ENCODE data around the gene PGF.
"Not testable (repeated sequence)": the region's sequence is repeated elsewhere in the genome, so short reads cannot be mapped to it uniquely, and the experiment has no call there.

The PGF gene

GRCh38 chr14:74955229-74956026 is at the start of gene PGF:
PGF (minus strand) TSS chr14:74955597; CDS start chr14:74955242, 355 bp downstream.
- no peak for DNase-seq (ENCODE audit: low read depth, low spot score)
- H3K4me1 ChIP-seq (ENCODE audit: insufficient read depth, insufficient read length), result peaks cover 17% of the 10 kb centered on the region
- no peaks in the 10 kb centered on the region for H3K9me3 ChIP-seq (ENCODE audit: insufficient read depth, low read length)
- H3K27me3 ChIP-seq (ENCODE audit: insufficient read depth, insufficient read length), result peaks cover 14% of the 10 kb centered on the region
- no peak for TF ChIP-seq YY1 (IDR thresholded peaks at IDR 0.05; ENCODE audit: insufficient read depth, insufficient read length)
- TF ChIP-seq SUZ12 (IDR thresholded peaks at IDR 0.05; ENCODE audit: extremely low read depth, insufficient read depth, insufficient read length), result no peak
- TF ChIP-seq ZNF274 (IDR thresholded peaks at IDR 0.05; ENCODE audit: low read depth, low read length), result no peak
- no peaks in the 10 kb centered on the region for H3K36me3 ChIP-seq (ENCODE audit: insufficient read depth, insufficient read length, low read length)
- peak within 1 kb of the TSS; percentile 59 for H3K4me3 ChIP-seq (ENCODE audit: insufficient read length, low read depth)
- H3K9ac ChIP-seq (ENCODE audit: insufficient read length, low read depth), result peak within 1 kb of the TSS; percentile 72

GRCh38 chr14:75003250-75004027 is 48.0 kb upstream of the PGF start:
- H3K9me3 ChIP-seq (ENCODE audit: insufficient read depth, low read length), result no peaks in the 10 kb centered on the region
- peak overlapping the region; percentile 95 for H3K9ac ChIP-seq (ENCODE audit: insufficient read length, low read depth)
- no peak for TF ChIP-seq YY1 (IDR thresholded peaks at IDR 0.05; ENCODE audit: insufficient read depth, insufficient read length)
- TF ChIP-seq SUZ12 (IDR thresholded peaks at IDR 0.05; ENCODE audit: extremely low read depth, insufficient read depth, insufficient read length), result no peak
- TF ChIP-seq ZNF274 (IDR thresholded peaks at IDR 0.05; ENCODE audit: low read depth, low read length), result no peak
- no peaks in the 10 kb centered on the region for H3K27me3 ChIP-seq (ENCODE audit: insufficient read depth, insufficient read length)
- H3K36me3 ChIP-seq (ENCODE audit: insufficient read depth, insufficient read length, low read length), result peaks cover 43% of the 10 kb centered on the region
- DNase-seq (ENCODE audit: low read depth, low spot score), result no peak
- peak overlapping the region; percentile 95 for H3K4me3 ChIP-seq (ENCODE audit: insufficient read length, low read depth)
- H3K4me1 ChIP-seq (ENCODE audit: insufficient read depth, insufficient read length), result peaks cover 2% of the 10 kb centered on the region

GRCh38 chr14:75002392-75003249 is 47.2 kb upstream of the PGF start, which contains the start of gene EIF2B2:
EIF2B2 (plus strand) TSS chr14:75002921; CDS start chr14:75002991, 70 bp downstream.
- Histone ChIP-seq H3K27me3 (ENCODE audit: insufficient read depth, insufficient read length) (no peaks in the 10 kb centered on the region), H3K4me1 (ENCODE audit: insufficient read depth, insufficient read length) (peaks cover 2% of the 10 kb centered on the region), H3K9ac (ENCODE audit: insufficient read length, low read depth) (peak within 1 kb of the TSS; percentile 95), H3K4me3 (ENCODE audit: insufficient read length, low read depth) (peak within 1 kb of the TSS; percentile 95), H3K9me3 (ENCODE audit: insufficient read depth, low read length) (no peaks in the 10 kb centered on the region), H3K36me3 (ENCODE audit: insufficient read depth, insufficient read length, low read length) (peaks cover 36% of the 10 kb centered on the region)
- peak; percentile 93 for DNase-seq (ENCODE audit: low read depth, low spot score)
- TF ChIP-seq YY1 (IDR thresholded peaks at IDR 0.05; ENCODE audit: insufficient read depth, insufficient read length) (no peak), SUZ12 (IDR thresholded peaks at IDR 0.05; ENCODE audit: extremely low read depth, insufficient read depth, insufficient read length) (no peak)

- H3K9me3 ChIP-seq (ENCODE audit: insufficient read depth, low read length), result no peaks in the 10 kb centered on the region
- no peaks in the 10 kb centered on the region for H3K27me3 ChIP-seq (ENCODE audit: insufficient read depth, insufficient read length)
- no peak for DNase-seq (ENCODE audit: low read depth, low spot score)
- peaks cover 2% of the 10 kb centered on the region for H3K4me1 ChIP-seq (ENCODE audit: insufficient read depth, insufficient read length)
- H3K9ac ChIP-seq (ENCODE audit: insufficient read length, low read depth), result peak overlapping the region; percentile 8
- peak overlapping the region; percentile 37 for H3K4me3 ChIP-seq (ENCODE audit: insufficient read length, low read depth)
- TF ChIP-seq ZNF274 (IDR thresholded peaks at IDR 0.05; ENCODE audit: low read depth, low read length), result no peak
- no peak for TF ChIP-seq SUZ12 (IDR thresholded peaks at IDR 0.05; ENCODE audit: extremely low read depth, insufficient read depth, insufficient read length)
- TF ChIP-seq YY1 (IDR thresholded peaks at IDR 0.05; ENCODE audit: insufficient read depth, insufficient read length), result no peak
- peaks cover 28% of the 10 kb centered on the region for H3K36me3 ChIP-seq (ENCODE audit: insufficient read depth, insufficient read length, low read length)
Measured at GRCh38 chr14:75001899-75002298, 46.5 kb upstream of the PGF start.

GRCh38 chr14:75001261-75001660 is 45.9 kb upstream of the PGF start:
- Histone ChIP-seq H3K4me3 (ENCODE audit: insufficient read length, low read depth) (no peak overlapping the region), H3K36me3 (ENCODE audit: insufficient read depth, insufficient read length, low read length) (peaks cover 22% of the 10 kb centered on the region), H3K4me1 (ENCODE audit: insufficient read depth, insufficient read length) (peaks cover 2% of the 10 kb centered on the region), H3K27me3 (ENCODE audit: insufficient read depth, insufficient read length) (no peaks in the 10 kb centered on the region), H3K9ac (ENCODE audit: insufficient read length, low read depth) (no peak overlapping the region), H3K9me3 (ENCODE audit: insufficient read depth, low read length) (0 out of 2 replicates have a peak, but pooled peaks cover 4% of the 10 kb centered on the region)
- DNase-seq (ENCODE audit: low read depth, low spot score), result no peak
- TF ChIP-seq SUZ12 (IDR thresholded peaks at IDR 0.05; ENCODE audit: extremely low read depth, insufficient read depth, insufficient read length) (no peak), YY1 (IDR thresholded peaks at IDR 0.05; ENCODE audit: insufficient read depth, insufficient read length) (no peak), ZNF274 (IDR thresholded peaks at IDR 0.05; ENCODE audit: low read depth, low read length) (no peak)

- H3K4me3 ChIP-seq (ENCODE audit: insufficient read length, low read depth); H3K9ac ChIP-seq (ENCODE audit: insufficient read length, low read depth); H3K4me1 ChIP-seq (ENCODE audit: insufficient read depth, insufficient read length); DNase-seq (ENCODE audit: low read depth, low spot score); H3K27me3 ChIP-seq (ENCODE audit: insufficient read depth, insufficient read length); H3K36me3 ChIP-seq (ENCODE audit: insufficient read depth, insufficient read length, low read length); H3K9me3 ChIP-seq (ENCODE audit: insufficient read depth, low read length): not testable (repeated sequence)
Measured at GRCh38 chr14:74995781-74996180, 40.4 kb upstream of the PGF start.

- not testable (repeated sequence) for H3K36me3 ChIP-seq (ENCODE audit: insufficient read depth, insufficient read length, low read length); DNase-seq (ENCODE audit: low read depth, low spot score); H3K27me3 ChIP-seq (ENCODE audit: insufficient read depth, insufficient read length); H3K9ac ChIP-seq (ENCODE audit: insufficient read length, low read depth); H3K4me1 ChIP-seq (ENCODE audit: insufficient read depth, insufficient read length); H3K9me3 ChIP-seq (ENCODE audit: insufficient read depth, low read length); H3K4me3 ChIP-seq (ENCODE audit: insufficient read length, low read depth)
Measured at GRCh38 chr14:74994182-74994581, 38.8 kb upstream of the PGF start.
